ENCODE measurements around the gene GLTPD2.

DNA sequence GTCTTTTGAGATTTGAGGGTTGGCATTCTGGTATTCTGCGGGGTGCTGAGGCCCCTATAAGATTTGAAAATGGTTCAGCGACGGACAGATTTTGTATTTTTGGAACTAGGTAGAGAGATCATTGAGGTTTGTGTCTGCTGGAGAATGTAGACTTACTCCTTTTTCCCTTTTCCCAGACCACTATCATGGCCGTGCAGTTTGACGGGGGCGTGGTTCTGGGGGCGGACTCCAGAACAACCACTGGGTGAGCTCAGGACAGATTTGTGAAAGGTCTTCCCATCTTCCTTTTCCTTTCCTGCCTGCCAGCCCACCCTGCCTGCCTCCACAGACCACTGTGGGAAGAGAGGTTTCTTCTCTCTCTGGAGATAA is 7.8 kb downstream of the GLTPD2 start:
- no peak for TF ChIP-seq POLR2A (IDR thresholded peaks at IDR 0.05)
- TF ChIP-seq, protein P1, sequence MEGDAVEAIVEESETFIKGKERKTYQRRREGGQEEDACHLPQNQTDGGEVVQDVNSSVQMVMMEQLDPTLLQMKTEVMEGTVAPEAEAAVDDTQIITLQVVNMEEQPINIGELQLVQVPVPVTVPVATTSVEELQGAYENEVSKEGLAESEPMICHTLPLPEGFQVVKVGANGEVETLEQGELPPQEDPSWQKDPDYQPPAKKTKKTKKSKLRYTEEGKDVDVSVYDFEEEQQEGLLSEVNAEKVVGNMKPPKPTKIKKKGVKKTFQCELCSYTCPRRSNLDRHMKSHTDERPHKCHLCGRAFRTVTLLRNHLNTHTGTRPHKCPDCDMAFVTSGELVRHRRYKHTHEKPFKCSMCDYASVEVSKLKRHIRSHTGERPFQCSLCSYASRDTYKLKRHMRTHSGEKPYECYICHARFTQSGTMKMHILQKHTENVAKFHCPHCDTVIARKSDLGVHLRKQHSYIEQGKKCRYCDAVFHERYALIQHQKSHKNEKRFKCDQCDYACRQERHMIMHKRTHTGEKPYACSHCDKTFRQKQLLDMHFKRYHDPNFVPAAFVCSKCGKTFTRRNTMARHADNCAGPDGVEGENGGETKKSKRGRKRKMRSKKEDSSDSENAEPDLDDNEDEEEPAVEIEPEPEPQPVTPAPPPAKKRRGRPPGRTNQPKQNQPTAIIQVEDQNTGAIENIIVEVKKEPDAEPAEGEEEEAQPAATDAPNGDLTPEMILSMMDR (IDR thresholded peaks at IDR 0.05) = no peak

Measured in body of pancreas (tissue), 4 donors.